HG02610 (cell line): ENCODE measurements around the gene MAN2A2.

Source experiments
- ATAC-seq: cut with Tn5 transposase; IDR thresholded peaks from one replicate; pipeline ENCODE4 v1.9.1; 2021; ENCODE audit warnings: mild to moderate bottlenecking, moderate library complexity; ENCODE audit not compliant: unreplicated experiment

Gene MAN2A2

DNA sequence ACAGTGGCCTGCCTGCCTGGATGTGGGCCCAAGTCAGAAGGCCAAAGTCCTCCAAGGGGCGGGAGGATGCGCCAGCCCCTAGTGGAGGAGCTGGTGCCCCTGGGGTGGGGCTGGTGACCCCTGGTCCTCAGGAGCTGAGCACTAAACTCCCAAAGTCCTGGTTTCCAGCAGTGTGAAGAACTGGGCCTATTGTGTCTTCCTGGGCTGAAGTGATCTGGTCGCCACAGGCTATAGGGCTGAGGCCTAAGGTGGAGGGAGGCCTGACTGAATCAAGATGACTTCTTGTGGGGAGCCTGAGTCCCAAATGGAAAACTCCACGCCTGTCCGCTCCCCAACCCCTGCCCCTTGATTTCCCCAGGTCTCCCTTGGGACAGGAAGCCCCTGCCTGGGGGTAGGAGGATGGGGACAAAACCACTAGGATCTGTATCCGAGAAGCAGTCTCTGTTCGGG, 19.6 kb upstream of the MAN2A2 start:
- ATAC-seq, result no peak

DNA sequence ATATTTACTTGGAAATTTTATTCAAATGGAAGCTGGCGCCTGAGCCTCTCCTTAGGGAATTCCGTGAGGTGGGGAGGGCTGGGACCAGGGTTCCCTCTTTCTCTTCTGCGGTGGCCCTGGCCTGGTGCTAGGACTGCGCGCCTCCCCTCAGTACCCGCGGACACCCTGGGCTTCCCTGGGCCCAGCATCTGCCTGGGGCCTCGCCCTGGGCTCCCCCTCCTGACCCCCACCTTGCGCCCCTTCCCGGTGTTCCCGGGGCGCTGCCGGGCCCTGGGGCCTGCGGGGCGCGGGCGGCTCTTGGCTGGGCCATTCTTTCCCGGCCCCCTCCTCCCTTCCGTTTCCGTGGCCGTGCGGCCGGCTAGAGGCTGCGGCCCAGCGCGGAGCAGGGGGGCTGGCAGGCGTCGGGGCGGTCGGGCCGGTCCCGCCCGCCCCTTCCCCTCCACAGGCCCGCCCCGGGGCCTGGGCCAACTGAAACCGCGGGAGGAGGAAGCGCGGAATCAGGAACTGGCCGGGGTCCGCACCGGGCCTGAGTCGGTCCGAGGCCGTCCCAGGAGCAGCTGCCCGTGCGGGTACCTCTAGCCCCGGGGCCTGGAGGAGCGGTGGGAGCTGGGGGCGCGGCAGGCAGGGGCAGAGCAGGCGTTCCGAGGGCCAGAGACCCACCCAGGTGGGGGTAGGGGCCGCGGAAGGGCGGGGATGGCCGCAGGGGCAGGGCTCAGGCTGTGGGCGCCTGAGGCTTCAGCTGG, 19.0 kb upstream of the MAN2A2 start, which contains the start of gene FES:
Gene FES (plus strand): TSS at position 529 of the 743 bp plus-strand sequence. CDS start 542 bp downstream, outside the sequence.
- no peak for ATAC-seq

DNA sequence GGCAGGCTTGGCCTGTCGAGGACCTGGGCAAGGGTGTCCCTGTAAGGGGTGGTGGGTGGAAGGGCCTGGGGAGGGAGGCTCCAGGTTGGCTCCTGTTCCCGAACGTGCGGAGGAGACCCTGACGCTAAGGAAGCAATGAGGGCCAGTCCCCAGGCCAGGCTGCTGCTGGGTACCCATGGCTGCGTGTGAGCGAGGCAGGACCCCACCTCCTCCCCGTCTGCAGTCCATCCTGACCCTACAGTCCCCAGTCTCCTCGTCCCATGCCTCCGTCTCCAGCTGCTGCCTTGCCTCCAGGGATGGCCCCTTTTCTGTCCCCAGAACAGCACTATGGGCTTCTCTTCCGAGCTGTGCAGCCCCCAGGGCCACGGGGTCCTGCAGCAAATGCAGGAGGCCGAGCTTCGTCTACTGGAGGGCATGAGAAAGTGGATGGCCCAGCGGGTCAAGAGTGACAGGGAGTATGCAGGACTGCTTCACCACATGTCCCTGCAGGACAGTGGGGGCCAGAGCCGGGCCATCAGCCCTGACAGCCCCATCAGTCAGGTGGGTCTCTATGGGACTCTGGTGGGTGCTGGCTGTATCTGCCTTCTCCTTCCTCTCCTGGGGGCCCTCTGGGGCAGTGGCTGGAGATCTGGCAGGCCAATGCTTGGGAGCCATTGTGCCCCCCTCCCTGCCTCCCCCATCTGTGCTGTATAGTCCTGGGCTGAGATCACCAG, 18.2 kb upstream of the MAN2A2 start:
- ATAC-seq, result no peak

DNA sequence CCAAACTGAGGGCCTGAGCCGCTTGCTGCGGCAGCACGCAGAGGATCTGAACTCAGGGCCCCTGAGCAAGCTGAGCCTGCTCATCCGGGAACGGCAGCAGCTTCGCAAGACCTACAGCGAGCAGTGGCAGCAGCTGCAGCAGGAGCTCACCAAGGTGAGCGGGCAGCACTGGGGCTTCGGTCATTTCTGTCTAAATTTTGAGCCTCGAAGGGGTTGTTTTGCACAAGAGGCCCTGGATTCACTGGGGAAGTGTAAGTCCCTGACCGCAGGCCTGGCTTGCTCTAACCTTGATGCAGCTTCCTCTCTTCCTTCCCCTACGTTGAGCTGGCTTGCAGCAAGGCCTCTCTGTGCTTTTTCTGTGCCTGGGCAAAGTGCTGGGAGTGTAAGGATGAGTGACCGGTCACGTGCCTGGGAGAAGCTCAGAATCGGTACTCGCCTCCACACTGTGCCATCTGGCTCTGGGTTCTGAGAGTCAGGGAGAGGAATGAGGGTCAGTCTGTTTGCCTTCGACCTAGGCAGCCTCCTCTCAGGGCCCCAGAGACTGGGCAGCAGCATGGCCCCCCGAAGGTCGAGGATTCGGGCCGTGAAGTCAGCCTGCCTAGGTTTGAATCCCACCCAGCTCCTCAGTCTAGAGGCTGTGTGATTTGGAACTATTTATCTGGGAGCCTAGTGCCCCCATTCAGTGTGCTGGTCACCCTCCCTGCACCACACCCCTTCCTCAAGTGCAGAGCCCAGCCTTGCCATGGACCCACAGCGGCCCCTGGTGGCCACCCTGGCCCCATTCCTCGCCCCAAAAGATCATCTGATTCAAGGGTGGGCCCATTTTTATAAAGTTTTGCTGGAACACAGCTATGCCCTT, 17.4 kb upstream of the MAN2A2 start:
- peak; percentile 41 for ATAC-seq

DNA sequence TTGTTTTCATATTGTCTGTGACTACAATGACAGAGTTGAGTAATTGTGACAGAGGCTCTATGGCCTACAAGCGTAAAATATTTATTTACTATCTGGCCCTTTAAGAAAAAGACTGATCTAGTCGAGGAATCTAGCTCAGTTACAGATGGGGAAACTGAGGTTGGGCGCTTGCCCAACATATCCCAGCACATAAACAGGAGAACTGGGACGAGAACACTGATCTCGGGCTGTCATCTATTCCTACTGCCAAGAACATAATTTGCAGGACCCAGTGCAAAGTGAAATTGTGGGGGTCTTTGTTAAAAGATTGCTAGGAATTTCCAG, 16.8 kb upstream of the MAN2A2 start:
- no peak for ATAC-seq

DNA sequence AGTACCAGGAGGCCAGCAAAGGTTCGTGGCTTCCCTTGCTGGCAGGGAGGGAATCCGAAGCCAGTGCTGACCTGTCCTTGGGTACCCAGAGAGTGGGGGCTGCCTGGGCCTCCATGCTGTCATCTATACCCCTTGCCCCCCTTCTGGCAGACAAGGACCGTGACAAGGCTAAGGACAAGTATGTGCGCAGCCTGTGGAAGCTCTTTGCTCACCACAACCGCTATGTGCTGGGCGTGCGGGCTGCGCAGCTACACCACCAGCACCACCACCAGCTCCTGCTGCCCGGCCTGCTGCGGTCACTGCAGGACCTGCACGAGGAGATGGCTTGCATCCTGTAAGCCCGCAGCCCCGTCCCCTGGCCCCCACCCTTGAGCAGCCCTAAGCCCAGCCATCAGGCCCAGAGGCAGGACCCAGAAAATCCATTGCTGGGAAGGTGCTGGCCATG, 16.0 kb upstream of the MAN2A2 start:
- no peak for ATAC-seq

DNA sequence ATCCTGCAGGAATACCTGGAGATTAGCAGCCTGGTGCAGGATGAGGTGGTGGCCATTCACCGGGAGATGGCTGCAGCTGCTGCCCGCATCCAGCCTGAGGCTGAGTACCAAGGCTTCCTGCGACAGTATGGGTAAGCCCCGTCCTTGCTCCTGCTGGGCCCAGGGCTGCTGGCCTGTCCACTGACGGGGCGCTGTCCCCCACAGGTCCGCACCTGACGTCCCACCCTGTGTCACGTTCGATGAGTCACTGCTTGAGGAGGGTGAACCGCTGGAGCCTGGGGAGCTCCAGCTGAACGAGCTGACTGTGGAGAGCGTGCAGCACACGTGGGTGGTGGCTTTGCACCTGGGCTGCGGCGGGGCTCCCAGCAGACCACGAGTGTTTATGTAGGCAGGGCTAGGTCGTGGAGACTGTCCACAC, 13.8 kb upstream of the MAN2A2 start:
- ATAC-seq, result no peak

DNA sequence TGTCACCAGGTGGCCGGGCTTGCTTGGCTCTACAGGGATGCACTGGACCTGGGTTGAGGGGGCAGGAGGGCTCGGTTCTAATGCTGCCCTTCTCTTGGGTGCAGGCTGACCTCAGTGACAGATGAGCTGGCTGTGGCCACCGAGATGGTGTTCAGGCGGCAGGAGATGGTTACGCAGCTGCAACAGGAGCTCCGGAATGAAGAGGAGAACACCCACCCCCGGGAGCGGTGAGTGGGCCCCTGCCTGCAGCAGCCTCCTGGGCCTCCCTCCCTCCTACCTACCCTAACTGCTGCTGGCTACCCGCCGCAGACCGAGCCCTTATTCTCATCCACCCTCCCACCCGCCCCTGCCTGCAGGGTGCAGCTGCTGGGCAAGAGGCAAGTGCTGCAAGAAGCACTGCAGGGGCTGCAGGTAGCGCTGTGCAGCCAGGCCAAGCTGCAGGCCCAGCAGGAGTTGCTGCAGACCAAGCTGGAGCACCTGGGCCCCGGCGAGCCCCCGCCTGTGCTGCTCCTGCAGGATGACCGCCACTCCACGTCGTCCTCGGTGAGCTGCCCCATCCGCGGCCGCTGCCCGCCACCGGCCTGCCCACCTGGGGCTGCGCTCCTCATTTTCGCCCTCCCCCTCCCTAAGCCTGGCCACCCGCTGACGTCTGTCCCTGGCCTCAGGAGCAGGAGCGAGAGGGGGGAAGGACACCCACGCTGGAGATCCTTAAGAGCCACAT, 13.2 kb upstream of the MAN2A2 start:
- no peak for ATAC-seq

DNA sequence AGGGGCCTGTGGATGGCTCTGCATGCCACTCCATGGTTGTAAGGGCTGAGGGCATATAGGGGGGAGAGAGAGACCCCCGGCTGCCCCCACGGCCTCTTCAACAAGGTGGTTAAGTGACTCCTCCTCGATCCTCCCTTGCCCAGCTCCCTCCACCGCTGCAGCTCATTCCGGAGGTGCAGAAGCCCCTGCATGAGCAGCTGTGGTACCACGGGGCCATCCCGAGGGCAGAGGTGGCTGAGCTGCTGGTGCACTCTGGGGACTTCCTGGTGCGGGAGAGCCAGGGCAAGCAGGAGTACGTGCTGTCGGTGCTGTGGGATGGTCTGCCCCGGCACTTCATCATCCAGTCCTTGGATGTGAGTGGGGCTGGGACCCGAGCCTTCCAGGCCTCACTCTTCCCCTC, 12.3 kb upstream of the MAN2A2 start:
- ATAC-seq, result no peak

DNA sequence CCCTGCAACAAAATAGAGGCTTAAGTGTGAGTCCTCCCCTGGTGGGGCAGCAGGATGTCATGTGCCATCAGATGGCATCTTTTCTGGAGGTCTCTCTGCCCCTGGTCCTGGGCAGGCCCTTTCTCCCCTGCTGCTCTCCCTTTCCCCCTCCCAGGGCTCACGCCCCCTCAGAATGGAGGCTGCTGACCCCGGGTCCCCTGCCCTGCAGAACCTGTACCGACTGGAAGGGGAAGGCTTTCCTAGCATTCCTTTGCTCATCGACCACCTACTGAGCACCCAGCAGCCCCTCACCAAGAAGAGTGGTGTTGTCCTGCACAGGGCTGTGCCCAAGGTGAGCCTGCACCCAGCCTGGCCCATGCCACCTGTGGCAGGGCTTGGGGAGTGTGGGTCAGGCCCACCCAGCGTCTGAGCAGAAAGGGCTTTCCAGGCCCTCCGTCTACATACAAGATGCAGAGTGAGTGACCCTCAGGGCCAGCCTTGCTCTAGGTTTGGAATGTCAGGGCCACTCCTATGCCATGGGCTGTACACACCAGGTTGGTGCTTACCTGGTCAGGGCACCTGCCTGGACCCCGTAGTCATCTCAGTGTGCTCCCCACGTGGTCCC, 11.7 kb upstream of the MAN2A2 start:
- ATAC-seq, result no peak

DNA sequence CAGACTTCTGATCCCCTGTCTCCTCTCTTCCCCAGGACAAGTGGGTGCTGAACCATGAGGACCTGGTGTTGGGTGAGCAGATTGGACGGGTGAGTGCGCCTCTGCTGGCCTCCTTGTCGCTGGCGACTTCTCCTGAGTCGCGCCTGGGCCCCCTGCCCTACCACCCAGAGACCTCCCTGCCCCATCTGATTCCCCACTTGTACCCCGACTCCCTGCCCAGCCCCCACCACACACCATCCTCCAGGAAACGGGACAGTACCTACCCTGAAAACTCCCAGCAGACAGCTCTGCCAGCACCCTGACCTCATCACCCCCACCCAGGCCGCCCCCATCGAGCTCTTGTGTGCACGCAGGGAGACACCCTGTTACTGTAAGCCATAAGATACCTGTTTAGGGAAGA, 11.1 kb upstream of the MAN2A2 start:
- ATAC-seq, result no peak

DNA sequence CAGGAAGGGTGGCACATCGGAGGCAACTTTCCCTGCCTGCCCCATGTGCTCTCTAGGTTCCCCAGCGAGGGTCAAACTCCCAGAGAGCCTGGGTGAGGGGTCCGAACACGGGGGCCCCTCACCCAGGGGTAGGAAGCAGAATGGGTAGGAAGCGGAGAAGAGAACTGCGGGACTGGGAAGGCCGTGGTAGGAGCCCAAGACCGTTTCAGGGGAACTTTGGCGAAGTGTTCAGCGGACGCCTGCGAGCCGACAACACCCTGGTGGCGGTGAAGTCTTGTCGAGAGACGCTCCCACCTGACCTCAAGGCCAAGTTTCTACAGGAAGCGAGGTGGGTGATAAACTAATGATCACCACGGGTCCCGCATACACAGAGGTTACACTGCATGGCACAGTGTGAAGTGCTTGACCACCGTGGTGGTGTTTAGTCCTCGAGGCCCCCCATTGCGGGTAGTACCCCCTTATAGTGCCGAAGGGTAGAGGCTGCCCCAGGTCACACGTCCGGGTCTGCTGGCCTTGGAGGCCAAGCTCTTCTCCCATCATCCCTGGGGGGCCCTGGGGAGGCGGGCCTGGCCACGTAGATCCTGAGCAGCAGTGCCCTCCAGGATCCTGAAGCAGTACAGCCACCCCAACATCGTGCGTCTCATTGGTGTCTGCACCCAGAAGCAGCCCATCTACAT, 10.5 kb upstream of the MAN2A2 start:
- ATAC-seq, result no peak

DNA sequence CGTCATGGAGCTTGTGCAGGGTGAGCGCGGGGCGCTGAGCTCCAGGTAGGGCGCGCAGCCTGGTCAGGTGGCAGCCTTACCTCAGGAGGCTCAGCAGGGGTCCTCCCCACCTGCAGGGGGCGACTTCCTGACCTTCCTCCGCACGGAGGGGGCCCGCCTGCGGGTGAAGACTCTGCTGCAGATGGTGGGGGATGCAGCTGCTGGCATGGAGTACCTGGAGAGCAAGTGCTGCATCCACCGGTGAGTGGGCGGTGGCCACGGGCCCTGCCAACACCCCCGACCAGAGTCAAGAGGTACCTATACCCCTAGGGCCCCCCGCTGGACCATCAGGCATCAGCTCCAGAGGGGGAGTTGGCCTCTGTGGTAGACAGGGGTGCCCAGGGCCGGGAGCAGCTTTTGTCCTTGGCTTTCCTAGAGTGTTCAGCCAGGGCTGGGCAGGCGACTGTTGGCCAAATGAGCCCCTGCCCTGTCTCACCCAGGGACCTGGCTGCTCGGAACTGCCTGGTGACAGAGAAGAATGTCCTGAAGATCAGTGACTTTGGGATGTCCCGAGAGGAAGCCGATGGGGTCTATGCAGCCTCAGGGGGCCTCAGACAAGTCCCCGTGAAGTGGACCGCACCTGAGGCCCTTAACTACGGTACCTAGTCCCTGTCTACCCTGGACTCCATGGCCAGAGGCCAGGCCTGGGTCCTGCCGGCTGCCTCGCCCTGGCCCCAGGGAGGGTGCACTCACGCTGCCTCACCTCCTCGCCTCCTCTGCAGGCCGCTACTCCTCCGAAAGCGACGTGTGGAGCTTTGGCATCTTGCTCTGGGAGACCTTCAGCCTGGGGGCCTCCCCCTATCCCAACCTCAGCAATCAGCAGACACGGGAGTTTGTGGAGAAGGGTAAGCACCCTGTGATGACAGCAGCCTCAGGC, 9.7 kb upstream of the MAN2A2 start:
- no peak for ATAC-seq

DNA sequence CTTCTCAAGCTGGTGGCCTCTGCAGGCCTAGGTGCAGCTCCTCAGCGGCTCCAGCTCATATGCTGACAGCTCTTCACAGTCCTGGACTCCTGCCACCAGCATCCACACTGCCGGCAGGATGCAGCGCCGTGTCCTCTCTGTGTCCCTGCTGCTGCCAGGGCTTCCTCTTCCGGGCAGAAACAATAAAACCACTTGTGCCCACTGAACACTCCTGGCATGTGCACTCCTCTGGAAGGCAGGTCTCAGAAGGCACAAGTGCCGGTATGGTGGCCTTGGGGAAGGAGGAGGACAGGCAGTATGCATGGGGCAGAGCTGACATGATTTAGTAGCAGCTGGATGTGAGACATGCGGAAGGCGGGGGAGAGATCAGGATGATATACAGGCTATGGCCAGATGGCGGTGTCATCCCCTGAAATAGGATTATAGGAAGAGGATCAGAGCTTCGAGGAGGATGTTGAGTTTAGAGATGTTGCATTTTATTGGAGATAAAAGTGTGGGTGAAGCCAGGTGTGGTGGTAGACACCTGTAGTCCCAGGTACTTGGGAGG, 7.5 kb upstream of the MAN2A2 start:
- no peak for ATAC-seq

DNA sequence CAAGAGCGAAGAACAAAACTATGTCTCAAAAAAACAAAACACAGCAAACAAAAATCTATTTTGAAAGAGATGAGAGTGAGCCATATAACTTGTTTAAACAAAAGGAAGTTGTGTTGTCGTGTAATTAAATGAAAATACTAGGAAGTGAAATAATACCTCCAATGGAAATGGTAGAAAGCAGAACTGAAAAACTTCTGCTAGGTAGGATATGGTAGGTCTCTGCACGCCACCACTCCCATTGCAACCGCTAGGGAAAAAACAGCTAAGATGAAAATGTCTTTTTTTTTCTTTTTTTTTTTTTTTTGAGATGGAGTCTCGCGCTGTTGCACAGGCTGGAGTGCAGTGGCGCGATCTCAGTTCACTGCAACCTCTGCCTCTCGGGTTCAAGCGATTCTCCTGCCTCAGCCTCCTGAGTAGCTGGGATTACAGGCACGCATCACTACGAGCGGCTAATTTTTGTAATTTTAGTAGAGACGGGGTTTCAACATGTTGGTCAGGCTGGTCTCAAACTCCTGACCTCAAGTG, 5.9 kb upstream of the MAN2A2 start:
- ATAC-seq, result peak; percentile 51

DNA sequence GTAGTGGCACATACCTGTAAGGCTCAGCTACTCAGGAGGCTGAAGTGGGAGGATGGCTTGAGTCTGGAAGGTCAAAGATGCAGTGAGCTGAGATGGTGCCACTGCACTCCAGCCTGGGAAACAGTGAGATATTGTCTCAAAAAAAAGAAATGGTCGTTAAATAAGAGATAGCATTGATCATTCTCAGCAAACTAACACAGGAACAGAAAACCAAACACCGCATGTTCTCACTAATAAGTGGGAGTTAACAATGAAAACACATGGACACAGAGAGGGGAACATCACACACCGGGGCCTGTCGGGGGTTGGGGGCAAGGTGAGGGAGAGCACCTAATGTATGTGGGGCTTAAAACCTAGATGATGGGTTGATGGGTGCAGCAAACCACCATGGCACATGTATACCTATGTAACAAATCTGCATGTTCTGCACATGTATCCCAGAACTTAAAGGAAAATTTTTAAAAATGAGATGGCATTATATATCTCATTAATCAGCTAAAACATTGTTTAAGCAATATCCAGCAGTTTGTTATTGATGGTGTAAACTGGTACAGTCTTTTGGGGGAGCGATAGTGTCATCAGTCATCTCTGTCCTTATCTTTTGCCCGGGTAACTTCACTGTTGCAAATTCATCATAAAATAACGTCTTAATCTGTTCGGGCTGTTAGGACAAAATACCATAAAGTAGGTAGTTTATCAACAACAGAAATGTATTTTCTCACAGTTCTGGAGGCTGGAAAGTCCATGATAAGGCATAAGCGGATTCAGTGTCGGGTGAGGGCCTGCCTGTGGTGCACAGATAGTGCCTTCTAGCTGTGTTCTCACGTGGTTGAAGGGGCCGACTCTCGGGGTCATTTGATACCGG, 1.7 kb upstream of the MAN2A2 start:
- no peak for ATAC-seq
